Chondrocyte (in vitro differentiated cells): ENCODE data around the gene UNC5B. TPM values are rescaled to one million over a fixed set of nuclear protein-coding genes. Genes with fewer than 3 reads are reported as not detected.
A peak's percentile ranks its signal among the peaks of the same experiment; 100 is the strongest.

Source experiments
- DNase-seq: peaks from one replicate; pipeline ENCODE4 v3.0.0; 2021; ENCODE audit warnings: mixed read lengths, low spot score
- H3K27ac Mint-ChIP-seq: one replicate; pipeline ENCODE4 v1.8.0; 2021; ENCODE audit warnings: mild to moderate bottlenecking, moderate library complexity, mixed read lengths; ENCODE audit not compliant: unreplicated experiment
- H3K27me3 Mint-ChIP-seq: 2 replicates; pipeline ENCODE4 v1.8.0; 2021; ENCODE audit warnings: low read depth, mixed read lengths
- H3K36me3 Mint-ChIP-seq: 2 replicates; pipeline ENCODE4 v1.8.0; 2021; ENCODE audit warnings: low read depth, mixed read lengths
- H3K4me1 Mint-ChIP-seq: 2 replicates; pipeline ENCODE4 v1.8.0; 2021; ENCODE audit warnings: low read depth, mild to moderate bottlenecking, mixed read lengths
- H3K4me3 Mint-ChIP-seq: one replicate; pipeline ENCODE4 v1.8.0; 2021; ENCODE audit warnings: mild to moderate bottlenecking, moderate library complexity, mixed read lengths; ENCODE audit not compliant: unreplicated experiment
- H3K9me3 Mint-ChIP-seq: 2 replicates; pipeline ENCODE4 v1.8.0; 2021; ENCODE audit warnings: low read depth, mixed read lengths
- total RNA-seq: library from RNA; stranded (reverse); gene quantifications from 3 replicates; pipeline ENCODE4 v1.2.1, GENCODE V29; 2021
- TF ChIP-seq, protein P1 (sequence below): fragments of 200-600 bp; sonication (generic); IDR thresholded peaks from 2 replicates; pipeline ENCODE4 v1.5.0; 2021; ENCODE audit warnings: antibody characterized with exemption, mild to moderate bottlenecking, moderate library complexity

Gene UNC5B
- total RNA-seq, 1 donor from 2014 or later: 57.9 TPM

DNA sequence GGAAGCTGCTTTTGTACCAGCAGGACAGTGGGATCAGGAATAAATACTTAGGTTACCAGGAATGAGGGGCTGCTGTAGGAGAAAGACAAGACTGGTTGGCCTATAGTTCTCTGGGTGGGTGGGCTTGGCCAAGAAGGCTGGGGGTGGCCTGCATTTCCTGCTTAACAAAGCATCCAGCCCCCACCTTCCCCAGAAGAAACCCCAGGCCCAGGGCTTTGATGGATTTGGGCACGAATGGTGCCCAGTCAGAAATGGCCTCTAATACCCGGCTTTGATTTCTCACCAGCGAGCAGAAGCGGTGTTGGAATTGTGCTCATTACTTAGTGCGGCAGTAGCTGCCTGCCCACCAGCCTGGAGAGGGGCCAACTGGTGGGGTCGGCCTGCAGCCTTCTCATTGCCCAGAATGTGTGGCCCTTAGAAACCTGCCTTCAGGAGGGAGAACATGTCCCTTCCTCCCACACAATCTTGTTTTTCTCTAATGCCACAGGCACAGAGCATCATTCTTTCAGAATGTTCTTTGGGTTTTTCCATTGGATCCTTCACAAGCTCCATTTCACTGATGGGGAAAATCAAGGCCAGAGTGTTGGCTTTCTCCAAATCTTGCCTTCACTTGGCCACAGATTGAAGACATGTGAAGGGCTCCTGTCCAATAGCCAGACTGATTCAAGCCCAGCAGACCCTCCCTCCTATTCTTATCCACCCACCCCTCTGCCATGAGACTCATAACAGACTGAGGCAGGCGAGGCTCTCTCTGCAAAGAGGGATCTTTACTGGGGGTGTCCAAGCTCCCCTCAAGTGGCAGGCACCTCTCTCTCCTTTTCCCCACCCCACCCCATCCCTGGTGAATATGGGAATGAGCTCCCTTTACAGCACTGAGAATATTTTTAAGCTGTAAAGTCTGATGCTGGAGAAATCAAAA, 2.5 kb downstream of the UNC5B start:
- DNase-seq: no peak
- Mint-ChIP-seq H3K27me3 (peaks cover 19% of the 10 kb centered on the region), H3K27ac (peak overlapping the region; percentile 93), H3K9me3 (no peaks in the 10 kb centered on the region), H3K4me3 (peak overlapping the region; percentile 76), H3K36me3 (no peaks in the 10 kb centered on the region), H3K4me1 (peaks cover 49% of the 10 kb centered on the region)
- TF ChIP-seq, protein P1, sequence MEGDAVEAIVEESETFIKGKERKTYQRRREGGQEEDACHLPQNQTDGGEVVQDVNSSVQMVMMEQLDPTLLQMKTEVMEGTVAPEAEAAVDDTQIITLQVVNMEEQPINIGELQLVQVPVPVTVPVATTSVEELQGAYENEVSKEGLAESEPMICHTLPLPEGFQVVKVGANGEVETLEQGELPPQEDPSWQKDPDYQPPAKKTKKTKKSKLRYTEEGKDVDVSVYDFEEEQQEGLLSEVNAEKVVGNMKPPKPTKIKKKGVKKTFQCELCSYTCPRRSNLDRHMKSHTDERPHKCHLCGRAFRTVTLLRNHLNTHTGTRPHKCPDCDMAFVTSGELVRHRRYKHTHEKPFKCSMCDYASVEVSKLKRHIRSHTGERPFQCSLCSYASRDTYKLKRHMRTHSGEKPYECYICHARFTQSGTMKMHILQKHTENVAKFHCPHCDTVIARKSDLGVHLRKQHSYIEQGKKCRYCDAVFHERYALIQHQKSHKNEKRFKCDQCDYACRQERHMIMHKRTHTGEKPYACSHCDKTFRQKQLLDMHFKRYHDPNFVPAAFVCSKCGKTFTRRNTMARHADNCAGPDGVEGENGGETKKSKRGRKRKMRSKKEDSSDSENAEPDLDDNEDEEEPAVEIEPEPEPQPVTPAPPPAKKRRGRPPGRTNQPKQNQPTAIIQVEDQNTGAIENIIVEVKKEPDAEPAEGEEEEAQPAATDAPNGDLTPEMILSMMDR: no peak

DNA sequence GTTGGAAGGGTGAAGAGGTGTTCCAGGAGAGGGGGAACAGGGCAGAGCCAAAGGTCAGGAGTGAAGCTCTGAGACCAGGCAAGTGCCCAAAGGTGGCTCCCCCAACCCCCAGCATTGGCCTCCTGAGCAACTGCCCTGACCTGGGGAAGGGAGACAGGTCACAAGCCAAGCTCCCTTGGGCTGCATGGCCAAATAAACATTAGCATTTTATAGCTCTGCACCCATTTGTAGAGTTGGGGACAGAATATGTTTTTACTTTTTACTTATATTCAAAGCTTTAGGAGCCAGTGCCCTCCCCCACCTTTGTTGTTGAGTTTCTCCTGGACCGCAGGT, 4.0 kb downstream of the UNC5B start:
- Mint-ChIP-seq H3K4me3 (peak overlapping the region; percentile 69), H3K27me3 (peaks cover 7% of the 10 kb centered on the region), H3K9me3 (no peaks in the 10 kb centered on the region), H3K4me1 (peaks cover 57% of the 10 kb centered on the region), H3K36me3 (no peaks in the 10 kb centered on the region), H3K27ac (peak overlapping the region; percentile 77)
- TF ChIP-seq, protein P1: no peak
- DNase-seq: no peak

DNA sequence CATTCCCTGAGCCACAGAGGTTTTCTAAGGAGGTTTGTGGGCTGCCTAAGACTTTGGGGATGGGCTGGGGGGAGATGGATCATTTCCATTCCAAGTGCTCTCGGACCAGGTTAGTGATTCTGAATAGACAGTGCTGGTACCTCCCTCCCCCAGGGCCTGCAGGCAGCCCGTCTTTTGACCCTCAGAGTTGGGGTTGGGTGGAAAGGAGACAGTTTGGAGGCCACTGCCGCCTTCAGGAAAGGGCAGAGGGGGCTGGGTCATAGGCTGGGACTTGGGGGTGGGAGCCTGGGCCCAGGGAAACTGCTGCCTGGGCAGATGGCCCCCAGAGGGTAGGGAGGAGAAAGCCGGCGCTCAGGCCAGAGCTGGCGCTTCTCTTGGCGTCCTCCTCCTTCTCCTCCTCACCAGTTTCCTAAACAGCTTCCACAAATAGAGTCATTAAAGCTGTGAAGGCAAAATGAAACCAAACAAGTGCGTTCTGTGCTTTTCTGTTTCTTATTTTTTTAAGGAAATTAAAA, 4.4 kb downstream of the UNC5B start:
- peak overlapping the region; percentile 69 for H3K4me3 Mint-ChIP-seq
- H3K4me1 Mint-ChIP-seq: peaks cover 59% of the 10 kb centered on the region
- peak overlapping the region; percentile 77 for H3K27ac Mint-ChIP-seq
- H3K36me3 Mint-ChIP-seq: no peaks in the 10 kb centered on the region
- peaks cover 2% of the 10 kb centered on the region for H3K27me3 Mint-ChIP-seq
- TF ChIP-seq, protein P1: no peak
- DNase-seq: no peak
- H3K9me3 Mint-ChIP-seq: no peaks in the 10 kb centered on the region

DNA sequence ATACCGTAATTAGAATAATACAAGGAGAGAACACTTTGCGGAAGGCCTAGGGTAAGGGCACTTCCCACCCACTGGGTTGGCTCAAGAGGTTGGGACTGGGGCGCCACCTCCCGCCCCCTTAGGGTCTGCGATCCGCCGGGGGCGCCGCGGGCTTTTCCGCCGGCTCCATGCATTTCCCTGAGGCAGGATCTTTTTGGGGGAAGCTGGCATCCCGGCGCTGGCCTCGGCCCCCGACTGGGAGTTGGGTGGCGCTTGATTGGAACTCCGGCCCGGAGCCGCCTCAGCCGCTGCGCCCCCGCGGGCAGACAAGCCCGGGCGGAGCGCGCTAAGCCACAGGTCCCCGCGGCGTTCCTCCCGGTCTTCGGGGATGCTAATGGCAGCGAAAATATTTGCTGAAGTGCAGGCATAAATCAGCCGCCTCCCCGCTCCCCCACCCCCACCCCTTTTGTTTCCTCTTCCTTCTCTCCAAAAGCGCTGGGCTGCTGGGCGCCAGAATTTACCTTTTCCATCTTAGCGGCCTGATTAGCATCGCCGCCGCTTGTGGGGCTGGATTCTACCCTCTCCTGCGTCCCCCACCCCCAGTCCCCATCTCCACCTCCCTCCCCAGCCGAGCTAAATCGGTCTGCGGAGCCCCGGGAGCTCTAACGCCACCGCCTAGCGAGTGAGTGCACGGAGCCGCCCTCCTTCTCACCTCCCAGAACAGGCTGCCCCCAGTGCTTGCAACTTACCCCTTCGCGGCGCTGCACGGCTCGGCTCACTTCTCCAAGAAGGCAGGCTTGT, 5.1 kb downstream of the UNC5B start:
- Mint-ChIP-seq H3K9me3 (no peaks in the 10 kb centered on the region), H3K27me3 (no peaks in the 10 kb centered on the region), H3K4me3 (peak overlapping the region; percentile 69), H3K27ac (peak overlapping the region; percentile 77), H3K36me3 (no peaks in the 10 kb centered on the region), H3K4me1 (peaks cover 62% of the 10 kb centered on the region)
- DNase-seq: no peak
- TF ChIP-seq, protein P1: peak; percentile 42

DNA sequence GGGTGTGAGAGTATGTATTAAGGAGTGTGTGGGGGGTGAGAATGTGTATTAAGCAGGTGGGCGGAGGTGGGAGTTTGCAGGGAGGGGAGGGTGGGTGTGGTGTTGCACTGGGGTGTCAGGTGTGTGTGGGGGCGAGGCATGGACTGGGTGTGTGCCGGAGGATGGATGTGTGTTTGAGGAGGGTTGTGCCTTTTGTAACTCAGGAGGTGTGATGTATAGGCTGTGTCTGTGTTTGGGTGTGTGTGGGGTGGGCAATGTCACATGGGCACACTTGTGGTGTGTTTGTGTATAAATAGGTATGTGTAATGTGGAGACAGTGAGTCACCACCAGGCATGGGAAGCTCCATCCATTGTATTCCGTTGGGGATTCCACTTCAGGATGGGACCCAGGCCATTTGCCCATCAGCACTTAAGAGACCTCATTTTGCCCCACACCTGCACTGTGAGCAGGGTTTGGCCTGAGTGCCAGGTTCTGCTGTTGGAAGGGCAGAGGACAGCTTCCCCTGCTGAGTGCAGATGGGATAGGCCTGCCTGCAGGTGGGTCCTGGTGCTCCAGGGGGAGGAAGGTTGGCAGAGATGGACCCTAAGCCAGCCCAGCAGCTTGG, 5.8 kb downstream of the UNC5B start:
- H3K4me3 Mint-ChIP-seq: peak overlapping the region; percentile 69
- H3K4me1 Mint-ChIP-seq: peaks cover 69% of the 10 kb centered on the region
- no peaks in the 10 kb centered on the region for H3K27me3 Mint-ChIP-seq
- H3K27ac Mint-ChIP-seq: peak overlapping the region; percentile 68
- H3K9me3 Mint-ChIP-seq: no peaks in the 10 kb centered on the region
- DNase-seq: no peak
- TF ChIP-seq, protein P1: no peak
- no peaks in the 10 kb centered on the region for H3K36me3 Mint-ChIP-seq
